OCI-LY7 (cell line): ENCODE measurements around the gene PRSS48. TPM values are rescaled to one million over a fixed set of nuclear protein-coding genes. Genes with fewer than 3 reads are reported as not detected.

Experiments
- BruUV-seq: library from RNA; stranded (reverse); fragments of 400-500 nt; replicated peaks from 2 replicates; lab custom pipeline; 2021; lab: Mats Ljungman, UMichigan
- CTCF ChIA-PET: fragments of 300-600 bp; sonication (Branson Sonifier 250); formaldehyde crosslinking; loops from one replicate; lab custom pipeline; 2022; ENCODE audit warnings: antibody characterized with exemption; ENCODE audit not compliant: unreplicated experiment; lab: Charles Lee
- POLR2A ChIA-PET: fragments of 300-600 bp; sonication (Branson Sonifier 250); formaldehyde crosslinking; loops from one replicate; lab custom pipeline; 2022; ENCODE audit warnings: antibody characterized with exemption; lab: Charles Lee
- DNase-seq: peaks from one replicate; pipeline ENCODE4 v3.0.0-alpha.2; 2015; ENCODE audit warnings: low spot score
- H2AFZ ChIP-seq: fragments of 200-600 bp; sonication (generic), shearing (Covaris generic); 2 replicates; pipeline ENCODE4 v1.6.1; 2014; ENCODE audit warnings: mild to moderate bottlenecking, antibody characterized with exemption, low read length, moderate library complexity
- H3K27ac ChIP-seq: fragments of 200-600 bp; sonication (generic); 2 replicates; pipeline ENCODE4 v1.5.1; 2014; ENCODE audit warnings: mixed run types, low read depth, mild to moderate bottlenecking, moderate library complexity, low read length, inconsistent platforms; ENCODE audit not compliant: poor library complexity, severe bottlenecking
- H3K36me3 ChIP-seq: fragments of 200-600 bp; sonication (generic); 2 replicates; pipeline ENCODE4 v1.6.1; 2014; ENCODE audit warnings: mild to moderate bottlenecking, antibody characterized with exemption, low read length, moderate library complexity, mixed read lengths; ENCODE audit not compliant: insufficient read depth
- H3K4me1 ChIP-seq: fragments of 200-600 bp; sonication (generic); 2 replicates; pipeline ENCODE4 v1.5.1; 2014; ENCODE audit warnings: mild to moderate bottlenecking, low read length; ENCODE audit not compliant: insufficient read depth, poor library complexity, severe bottlenecking
- H3K4me2 ChIP-seq: fragments of 200-600 bp; sonication (generic); 2 replicates; pipeline ENCODE4 v1.6.1; 2014; ENCODE audit warnings: mild to moderate bottlenecking, low read length
- H3K4me3 ChIP-seq: fragments of 200-600 bp; sonication (generic); 2 replicates; pipeline ENCODE4 v1.5.1; 2014; ENCODE audit warnings: mild to moderate bottlenecking, low read depth, low read length; ENCODE audit not compliant: poor library complexity, severe bottlenecking
- H3K79me2 ChIP-seq: fragments of 200-600 bp; sonication (generic); 2 replicates; pipeline ENCODE4 v1.6.1; 2016; ENCODE audit warnings: low read depth, mild to moderate bottlenecking, low read length, moderate library complexity, mixed read lengths; ENCODE audit not compliant: insufficient read depth
- H3K9me2 ChIP-seq: fragments of 200-600 bp; sonication (generic); 2 replicates; pipeline ENCODE4 v1.6.1; 2016; ENCODE audit warnings: mild to moderate bottlenecking, low read length, mixed read lengths; ENCODE audit not compliant: insufficient read depth
- H3K9me3 ChIP-seq: fragments of 200-600 bp; sonication (generic); 2 replicates; pipeline ENCODE4 v1.6.1; 2014; ENCODE audit warnings: mild to moderate bottlenecking, mixed run types, low read length, mixed read lengths
- H4K20me1 ChIP-seq: fragments of 200-600 bp; sonication (generic); 2 replicates; pipeline ENCODE4 v1.6.1; 2014; ENCODE audit warnings: mild to moderate bottlenecking, antibody characterized with exemption, low read length, moderate library complexity, mixed read lengths; ENCODE audit not compliant: insufficient read depth
- CTCF ChIP-seq: fragments of 200-600 bp; sonication (generic); conservative IDR thresholded peaks from 2 replicates; pipeline ENCODE4 v1.5.1; 2014; ENCODE audit warnings: mild to moderate bottlenecking, antibody characterized with exemption, low read length, moderate library complexity, mixed read lengths
- EZH2phosphoT487 ChIP-seq: fragments of 200-600 bp; sonication (generic); IDR thresholded peaks from 2 replicates; pipeline ENCODE4 v1.6.1; 2018; ENCODE audit warnings: low read depth, borderline replicate concordance, mild to moderate bottlenecking, mixed run types, antibody characterized with exemption, low read length, moderate library complexity, mixed read lengths
- intact Hi-C: fragments of 100-400 bp; cut with micrococcal nuclease; formaldehyde crosslinking; loops from one replicate; pipeline ENCODE4 v1.10.0; 2022; ENCODE audit not compliant: unreplicated experiment
- total RNA-seq, 2 experiments: library from RNA; depleted of rRNA in 1 of 2; stranded (reverse); fragments of >200 nt in 1 of 2; shearing (Covaris generic) in 1 of 2; gene quantifications; 2 replicates each; pipeline ENCODE4 v1.2.3, GENCODE V29; 2014 to 2022

PRSS48 gene
- total RNA-seq, 2 experiments from 2014 or later, result not detected

GRCh38 chr4:151242305-151242704, 34.7 kb upstream of the PRSS48 start:
- Histone ChIP-seq H3K36me3 (no peaks in the 10 kb centered on the region), H3K4me1 (no peaks in the 10 kb centered on the region), H3K9me2 (no peaks in the 10 kb centered on the region), H3K27ac (no peak overlapping the region), H3K9me3 (no peaks in the 10 kb centered on the region), H3K4me3 (no peak overlapping the region), H2AFZ (no peak overlapping the region), H4K20me1 (no peaks in the 10 kb centered on the region), H3K4me2 (no peak overlapping the region), H3K79me2 (no peaks in the 10 kb centered on the region)
- BruUV-seq, result no TSS peak
- ChIA-PET POLR2A (interaction anchor here (0.7 kb wide), 1 partner anchor 375 kb away, joined by 3 read pairs; no protein-coding TSS in a partner anchor), CTCF (no interaction called here)
- intact Hi-C loops, result no loop called here
- TF ChIP-seq EZH2phosphoT487 (no peak), CTCF (no peak)
- DNase-seq, result no peak

GRCh38 chr4:151246742-151247141, 30.2 kb upstream of the PRSS48 start:
- ChIA-PET CTCF (no interaction called here), POLR2A (no interaction called here)

More at GRCh38 chr4:151246742-151247141, 30.2 kb upstream of the PRSS48 start:
- H3K36me3 ChIP-seq, result no peaks in the 10 kb centered on the region
- intact Hi-C loops, result no loop called here
- no TSS peak for BruUV-seq
- no peak for DNase-seq
- no peak overlapping the region for H2AFZ ChIP-seq
- no peaks in the 10 kb centered on the region for H3K9me3 ChIP-seq
- no peak overlapping the region for H3K27ac ChIP-seq
- no peaks in the 10 kb centered on the region for H4K20me1 ChIP-seq
- no peaks in the 10 kb centered on the region for H3K4me1 ChIP-seq
- TF ChIP-seq EZH2phosphoT487 (no peak), CTCF (no peak)
- no peak overlapping the region for H3K4me2 ChIP-seq
- no peaks in the 10 kb centered on the region for H3K79me2 ChIP-seq
- no peaks in the 10 kb centered on the region for H3K9me2 ChIP-seq
- no peak overlapping the region for H3K4me3 ChIP-seq
